GM13977 (cell line): ENCODE results near the gene TMEM266.

Source experiments
- DNase-seq: peaks from one replicate; pipeline ENCODE4 v3.0.0; 2012; ENCODE audit warnings: low spot score
- in situ Hi-C: fragments of 300-500 bp; cut with MboI; formaldehyde crosslinking; loops from one replicate; pipeline ENCODE4 v1.12.0; 2022; ENCODE audit warnings: low sequenced_read_pairs, low pct_unique_long_range_greater_than_20kb, mixed read lengths, inconsistent platforms; ENCODE audit not compliant: unreplicated experiment
- TF ChIP-seq, protein P1 (sequence below): IDR thresholded peaks from 2 replicates; pipeline ENCODE4 v1.5.1; 2012; ENCODE audit warnings: mild to moderate bottlenecking, control low read depth; ENCODE audit not compliant: insufficient read depth; ENCODE audit errors: extremely low read depth, missing control alignments

Gene TMEM266

DNA sequence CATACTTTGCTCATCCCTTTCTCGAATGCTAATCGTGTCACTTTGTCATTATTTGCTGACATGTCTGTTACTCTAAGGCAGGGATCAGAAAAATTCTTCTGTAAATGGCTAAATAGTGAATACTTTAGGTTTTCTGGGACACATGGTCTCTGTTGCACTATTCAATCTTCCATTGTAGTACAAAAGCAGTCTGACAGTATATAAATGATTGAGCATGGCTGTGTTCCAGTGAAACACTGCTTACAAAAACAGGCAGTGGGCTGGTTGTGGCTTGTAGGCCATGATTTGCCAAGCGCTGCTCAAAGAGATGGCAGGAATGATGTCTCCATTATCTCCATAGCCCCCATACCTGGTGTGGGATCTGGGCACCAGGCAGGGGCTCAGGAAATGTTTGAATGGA lies 45.6 kb downstream of the TMEM266 start:
- TF ChIP-seq, protein P1, sequence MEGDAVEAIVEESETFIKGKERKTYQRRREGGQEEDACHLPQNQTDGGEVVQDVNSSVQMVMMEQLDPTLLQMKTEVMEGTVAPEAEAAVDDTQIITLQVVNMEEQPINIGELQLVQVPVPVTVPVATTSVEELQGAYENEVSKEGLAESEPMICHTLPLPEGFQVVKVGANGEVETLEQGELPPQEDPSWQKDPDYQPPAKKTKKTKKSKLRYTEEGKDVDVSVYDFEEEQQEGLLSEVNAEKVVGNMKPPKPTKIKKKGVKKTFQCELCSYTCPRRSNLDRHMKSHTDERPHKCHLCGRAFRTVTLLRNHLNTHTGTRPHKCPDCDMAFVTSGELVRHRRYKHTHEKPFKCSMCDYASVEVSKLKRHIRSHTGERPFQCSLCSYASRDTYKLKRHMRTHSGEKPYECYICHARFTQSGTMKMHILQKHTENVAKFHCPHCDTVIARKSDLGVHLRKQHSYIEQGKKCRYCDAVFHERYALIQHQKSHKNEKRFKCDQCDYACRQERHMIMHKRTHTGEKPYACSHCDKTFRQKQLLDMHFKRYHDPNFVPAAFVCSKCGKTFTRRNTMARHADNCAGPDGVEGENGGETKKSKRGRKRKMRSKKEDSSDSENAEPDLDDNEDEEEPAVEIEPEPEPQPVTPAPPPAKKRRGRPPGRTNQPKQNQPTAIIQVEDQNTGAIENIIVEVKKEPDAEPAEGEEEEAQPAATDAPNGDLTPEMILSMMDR = no peak
- no peak for DNase-seq
- in situ Hi-C loops = no loop called here

DNA sequence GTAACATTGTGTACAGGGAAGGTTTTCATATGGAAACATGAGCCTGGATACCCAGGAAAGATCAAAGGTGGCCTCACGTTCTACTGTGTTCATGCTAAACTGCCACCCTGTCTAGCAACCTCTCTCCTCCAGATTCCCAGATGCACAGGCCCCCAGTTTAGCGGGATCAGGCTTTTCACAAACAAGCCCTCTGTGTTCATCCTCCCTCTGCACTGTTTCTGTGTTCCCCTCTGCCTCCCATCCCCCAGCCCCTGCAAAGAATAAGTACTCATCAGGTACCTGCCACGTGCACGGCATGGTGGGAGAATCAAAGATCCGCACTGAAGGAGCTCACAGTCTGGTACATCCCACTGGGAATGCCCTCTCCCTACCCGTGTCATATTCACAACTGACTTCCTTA lies 46.1 kb downstream of the TMEM266 start:
- DNase-seq = no peak
- in situ Hi-C loops = no loop called here
- TF ChIP-seq, protein P1 = no peak

DNA sequence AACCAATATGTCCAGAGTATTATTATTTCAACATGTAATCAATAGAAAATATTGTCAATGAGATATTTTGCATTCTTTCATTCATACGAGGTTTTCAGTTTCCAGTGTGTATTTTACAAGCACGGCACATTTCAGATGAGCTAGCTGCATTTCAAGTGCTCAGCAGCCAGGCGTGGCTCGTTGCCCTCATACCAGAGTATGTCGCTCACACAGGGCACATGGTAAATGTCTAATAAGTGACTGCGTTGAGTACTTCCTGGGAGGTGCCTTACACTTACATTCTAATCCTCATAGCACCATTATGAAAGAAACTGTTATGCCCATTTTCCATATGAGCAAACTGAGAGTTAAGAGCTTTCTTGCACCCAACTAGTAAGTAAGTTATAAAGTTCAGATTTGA lies 47.4 kb downstream of the TMEM266 start:
- no peak for DNase-seq
- TF ChIP-seq, protein P1 = no peak
- in situ Hi-C loops = no loop called here

DNA sequence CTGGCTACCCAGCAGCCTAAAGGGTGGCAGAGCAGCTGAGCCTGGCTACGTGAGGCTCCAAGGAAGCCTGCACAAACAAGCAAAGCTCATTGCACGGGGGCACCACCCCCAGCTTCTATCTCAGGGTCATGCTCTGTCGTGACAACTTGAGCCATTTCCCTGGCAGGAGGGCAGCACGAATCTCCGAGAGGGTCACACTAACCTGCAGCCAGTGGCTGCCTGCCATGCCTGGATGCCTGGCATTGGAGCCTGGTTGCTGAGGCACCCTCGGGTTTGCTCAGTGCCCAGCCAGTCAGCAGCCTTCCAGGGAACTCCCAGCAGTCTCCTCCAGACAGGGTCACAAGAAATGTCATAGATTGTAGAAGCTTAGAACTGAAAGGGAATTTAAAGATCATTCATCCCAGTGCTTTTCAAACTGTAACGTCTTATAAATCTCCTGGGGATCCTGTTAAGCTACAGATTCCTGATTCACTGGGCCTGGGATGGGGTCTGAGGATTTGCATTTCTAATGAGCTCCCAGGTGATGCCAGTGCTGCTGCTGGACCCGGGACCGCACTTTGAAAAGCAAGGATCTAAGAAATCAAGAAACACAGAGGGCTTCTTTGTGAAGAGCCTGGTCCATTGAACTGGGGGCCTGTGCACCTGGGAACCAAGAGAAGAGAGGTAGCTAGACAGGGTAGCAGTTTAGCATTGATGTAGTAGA lies 48.4 kb downstream of the TMEM266 start:
- DNase-seq = no peak
- in situ Hi-C loops = no loop called here
- TF ChIP-seq, protein P1 = no peak

DNA sequence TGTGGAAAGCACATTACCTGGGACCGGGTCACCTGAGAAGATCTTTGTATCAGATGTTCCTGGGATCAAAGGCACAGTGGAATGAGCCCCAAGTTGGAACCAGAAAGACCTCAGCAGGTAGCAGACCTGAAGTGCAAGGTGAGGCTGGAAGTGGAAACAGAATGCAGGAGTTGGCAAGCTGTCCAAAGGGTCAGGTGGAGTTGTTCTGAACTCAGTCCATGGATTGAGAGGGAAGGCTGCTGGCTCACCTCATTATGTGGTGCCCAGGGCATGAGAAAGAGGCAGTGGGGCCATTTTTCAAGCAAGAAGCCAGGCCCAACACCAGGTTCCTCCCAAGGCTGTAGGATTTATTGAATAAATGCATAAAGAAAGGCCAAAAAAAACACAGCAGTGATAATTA lies 49.3 kb downstream of the TMEM266 start:
- DNase-seq = no peak
- TF ChIP-seq, protein P1 = no peak
- in situ Hi-C loops = no loop called here

DNA sequence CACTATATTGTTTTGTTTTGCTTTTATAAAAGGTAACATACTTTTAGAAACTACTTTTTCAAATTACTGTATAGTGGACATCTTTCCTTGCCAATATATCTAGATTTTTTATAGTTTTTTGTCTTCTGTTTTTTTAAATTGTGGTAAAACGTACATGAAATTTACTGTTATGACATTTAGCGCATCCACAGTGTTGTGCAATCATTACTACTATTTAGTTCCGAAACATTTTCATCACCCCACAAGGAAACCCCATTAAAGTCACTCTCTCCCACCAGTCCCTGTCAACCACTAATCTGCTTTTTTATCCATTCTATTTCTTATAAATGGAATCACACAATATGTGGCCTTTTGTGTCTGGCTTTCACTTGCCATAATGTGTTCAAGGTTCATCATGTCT lies 54.8 kb downstream of the TMEM266 start:
- in situ Hi-C loops = no loop called here
- TF ChIP-seq, protein P1 = no peak
- no peak for DNase-seq
